Testis (tissue), 3 donors: ENCODE measurements around the gene B3GAT1. TPM values are rescaled to one million over a fixed set of nuclear protein-coding genes. Genes with fewer than 3 reads are reported as not detected.

Experiments
- DNase-seq: peaks from one replicate; pipeline ENCODE4 v3.0.0-alpha.2; 2019
- H3K27ac ChIP-seq, 2 donors: fragments of 200-600 bp; sonication (generic); one replicate each; pipeline ENCODE4 v1.5.1; 2019
- H3K27me3 ChIP-seq: fragments of 200-600 bp; sonication (generic); one replicate; pipeline ENCODE4 v1.5.1; 2019
- H3K36me3 ChIP-seq: fragments of 200-600 bp; sonication (generic); one replicate; pipeline ENCODE4 v1.5.1; 2017; ENCODE audit warnings: low read depth; ENCODE audit errors: missing control alignments
- H3K4me1 ChIP-seq: fragments of 200-600 bp; sonication (generic); one replicate; pipeline ENCODE4 v1.5.1; 2019
- H3K4me3 ChIP-seq, 2 donors: fragments of 200-600 bp; sonication (generic); one replicate each; pipeline ENCODE4 v1.5.1; 2017 to 2019
- H3K9me3 ChIP-seq: fragments of 200-600 bp; sonication (generic); one replicate; pipeline ENCODE4 v1.5.1; 2017
- CTCF ChIP-seq, 3 experiments: fragments of 450-650 bp in 2 of 3; fragments of 200-600 bp in 1 of 3; sonication (generic) in 1 of 3; IDR thresholded peaks; one replicate each; pipeline ENCODE4 v1.5.1; 2016 to 2019; ENCODE audit warnings: antibody characterized with exemption in 3 of 3, mild to moderate bottlenecking in 2 of 3, moderate library complexity in 1 of 3
- POLR2A ChIP-seq: fragments of 450-650 bp; IDR thresholded peaks from one replicate; pipeline ENCODE4 v1.6.1; 2017; ENCODE audit warnings: antibody characterized with exemption, mild to moderate bottlenecking, moderate library complexity
- WGBS, 2 donors: methylation state at CpG; one replicate each; pipeline ENCODE4 v1.1.5; 2018; 5-methylcytosine and 5-hydroxymethylcytosine counted together
- intact Hi-C: fragments of 100-400 bp; cut with DNase I; formaldehyde crosslinking; loops from one replicate; pipeline ENCODE4 v1.15.1; 2023; ENCODE audit warnings: low total_unique reads
- polyA plus RNA-seq: library from polyadenylated mRNA; stranded (reverse); fragments of 350-450 nt; fragmentation: Illumina TruSeq; extraction: RNeasy Lipid Tissue Mini Kit (QIAGEN cat#74804); gene quantifications from one replicate; pipeline ENCODE4 v1.2.3, GENCODE V29; 2014; ENCODE audit warnings: low read depth, low replicate concordance; ENCODE audit not compliant: insufficient read depth
- total RNA-seq, 2 donors: library from RNA; depleted of rRNA; stranded (reverse); fragments of >200 nt; gene quantifications; one replicate each; pipeline ENCODE4 v1.2.3, GENCODE V29; 2016

Gene B3GAT1
- total and polyA plus RNA-seq, 3 donors from 2014 or later = 2.7 to 4.3 (median 3.0) TPM

- intact Hi-C loops = no loop called here
These were observed 69.3 kb downstream of the B3GAT1 start for GRCh38 chr11:134342572-134343340.

GRCh38 chr11:134341805-134342571, 70.1 kb downstream of the B3GAT1 start:
- no peak for DNase-seq
- WGBS, 2 donors = 73 to 82% methylated on average over 19 to 67 of the region's 68 CpGs
- no peaks in the 10 kb centered on the region for H3K9me3 ChIP-seq
- no peaks in the 10 kb centered on the region for H3K36me3 ChIP-seq
- TF ChIP-seq POLR2A = no peak
- TF ChIP-seq CTCF (IDR thresholded peaks at IDR 0.05) = no peak
- H3K4me1 ChIP-seq = peaks cover 4% of the 10 kb centered on the region
- H3K4me3 ChIP-seq = peak overlapping the region; percentile 21 to 50
- H3K27me3 ChIP-seq = no peaks in the 10 kb centered on the region
- H3K27ac ChIP-seq = no peak overlapping the region
- intact Hi-C loops = no loop called here

More at GRCh38 chr11:134342572-134343340, 69.3 kb downstream of the B3GAT1 start:
- DNase-seq = no peak
- TF ChIP-seq CTCF (IDR thresholded peaks at IDR 0.05) = no peak
- Histone ChIP-seq H3K27me3 (no peaks in the 10 kb centered on the region), H3K9me3 (no peaks in the 10 kb centered on the region), H3K36me3 (no peaks in the 10 kb centered on the region), H3K27ac (no peak overlapping the region), H3K4me3 (peak overlapping the region; percentile 21 to 50), H3K4me1 (peaks cover 4% of the 10 kb centered on the region)
- 78 to 84% methylated on average over 25 to 30 of the region's 30 CpGs for WGBS, 2 donors

- Histone ChIP-seq H3K27ac (no peak overlapping the region), H3K4me1 (no peaks in the 10 kb centered on the region), H3K4me3 (no peak overlapping the region), H3K9me3 (no peaks in the 10 kb centered on the region), H3K27me3 (no peaks in the 10 kb centered on the region), H3K36me3 (no peaks in the 10 kb centered on the region)
- DNase-seq = no peak
- intact Hi-C loops = no loop called here
- WGBS, 2 donors = 89 to 93% methylated on average over 11 of the region's 11 CpGs
- TF ChIP-seq CTCF (IDR thresholded peaks at IDR 0.05) (no peak), POLR2A (no peak)
These were observed 71.6 kb downstream of the B3GAT1 start for GRCh38 chr11:134340354-134340964.

- intact Hi-C loops = no loop called here
- Histone ChIP-seq H3K36me3 (no peaks in the 10 kb centered on the region), H3K4me1 (no peaks in the 10 kb centered on the region), H3K27me3 (no peaks in the 10 kb centered on the region), H3K4me3 (no peak overlapping the region), H3K9me3 (no peaks in the 10 kb centered on the region), H3K27ac (no peak overlapping the region)
- no peak for DNase-seq
- WGBS, 2 donors = 76 to 86% methylated on average over 4 of the region's 4 CpGs
- no peak for TF ChIP-seq POLR2A
- no peak for TF ChIP-seq CTCF (IDR thresholded peaks at IDR 0.05)
These were observed 72.3 kb downstream of the B3GAT1 start for GRCh38 chr11:134339756-134340155.
